Measurements from ENCODE around the gene NPC2. TPM values are rescaled to one million over a fixed set of nuclear protein-coding genes. Genes with fewer than 3 reads are reported as not detected.

The NPC2 gene
- total RNA-seq, 1 donor from 2014 or later: 177 TPM

DNA sequence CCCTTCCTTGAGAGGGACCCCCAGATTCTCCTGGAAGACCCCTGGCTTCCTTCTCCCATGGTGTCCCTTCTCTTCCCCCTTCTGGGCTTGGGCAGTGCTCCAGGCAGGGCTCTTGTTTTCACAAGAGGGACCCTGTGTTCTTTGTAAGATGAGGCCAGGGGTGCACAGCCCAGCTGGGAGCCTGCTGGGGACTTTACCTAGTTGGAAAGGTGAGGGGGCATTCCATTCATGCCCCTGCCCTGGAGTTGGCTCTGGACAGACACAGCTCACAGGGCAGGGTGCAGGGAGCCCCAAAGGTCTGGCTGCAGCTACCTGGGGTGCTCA, 31.7 kb upstream of the NPC2 start:
- no peak overlapping the region for H3K27ac Mint-ChIP-seq
- no peaks in the 10 kb centered on the region for H3K4me1 Mint-ChIP-seq (ENCODE audit: low read depth)
- no peaks in the 10 kb centered on the region for H3K9me3 Mint-ChIP-seq (ENCODE audit: low read depth)

DNA sequence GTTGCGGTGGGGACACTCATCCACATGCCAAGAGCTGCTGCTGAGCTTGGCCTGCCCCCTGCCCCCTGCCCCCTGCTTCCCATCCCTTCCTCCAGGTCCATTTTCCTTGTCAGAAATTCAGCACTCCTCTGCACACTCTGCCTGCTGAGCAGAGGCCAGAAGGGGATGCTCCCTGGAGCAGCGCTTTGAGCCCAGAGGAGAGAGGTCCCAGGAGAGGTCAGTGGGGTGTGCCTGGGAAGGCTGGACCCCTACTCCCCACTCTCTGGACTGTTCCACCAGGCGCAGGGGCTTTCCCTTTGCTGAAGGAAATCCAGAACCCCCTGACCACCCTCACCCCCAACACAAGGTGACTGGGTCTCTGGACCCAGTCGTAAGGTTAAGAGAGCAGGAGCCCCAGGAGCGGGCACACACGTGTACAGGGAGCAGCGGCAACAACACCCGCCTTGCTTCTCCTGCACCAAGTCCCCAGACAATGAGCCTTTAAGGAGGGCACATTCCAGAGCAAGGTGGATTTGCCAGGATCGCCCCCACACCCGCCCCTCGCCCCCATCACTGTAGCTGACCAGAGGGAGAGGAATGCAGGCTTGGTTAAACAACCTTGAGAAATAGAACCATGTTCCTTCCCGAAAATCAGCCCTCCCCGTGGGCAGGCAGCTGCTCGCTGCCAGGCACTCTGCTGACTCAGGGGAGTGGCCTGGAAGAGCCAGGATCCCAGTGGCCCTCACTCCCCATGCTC, 31.1 kb upstream of the NPC2 start:
- Mint-ChIP-seq H3K27me3 (peaks cover 6% of the 10 kb centered on the region), H3K9me3 (ENCODE audit: low read depth) (no peaks in the 10 kb centered on the region), H3K27ac (no peak overlapping the region), H3K4me1 (ENCODE audit: low read depth) (no peaks in the 10 kb centered on the region), H3K36me3 (ENCODE audit: insufficient read depth) (no peaks in the 10 kb centered on the region), H3K4me3 (ENCODE audit: low read depth) (no peak overlapping the region)
- no peak for DNase-seq (ENCODE audit: low spot score, unreplicated experiment)
- TF ChIP-seq, protein P1, sequence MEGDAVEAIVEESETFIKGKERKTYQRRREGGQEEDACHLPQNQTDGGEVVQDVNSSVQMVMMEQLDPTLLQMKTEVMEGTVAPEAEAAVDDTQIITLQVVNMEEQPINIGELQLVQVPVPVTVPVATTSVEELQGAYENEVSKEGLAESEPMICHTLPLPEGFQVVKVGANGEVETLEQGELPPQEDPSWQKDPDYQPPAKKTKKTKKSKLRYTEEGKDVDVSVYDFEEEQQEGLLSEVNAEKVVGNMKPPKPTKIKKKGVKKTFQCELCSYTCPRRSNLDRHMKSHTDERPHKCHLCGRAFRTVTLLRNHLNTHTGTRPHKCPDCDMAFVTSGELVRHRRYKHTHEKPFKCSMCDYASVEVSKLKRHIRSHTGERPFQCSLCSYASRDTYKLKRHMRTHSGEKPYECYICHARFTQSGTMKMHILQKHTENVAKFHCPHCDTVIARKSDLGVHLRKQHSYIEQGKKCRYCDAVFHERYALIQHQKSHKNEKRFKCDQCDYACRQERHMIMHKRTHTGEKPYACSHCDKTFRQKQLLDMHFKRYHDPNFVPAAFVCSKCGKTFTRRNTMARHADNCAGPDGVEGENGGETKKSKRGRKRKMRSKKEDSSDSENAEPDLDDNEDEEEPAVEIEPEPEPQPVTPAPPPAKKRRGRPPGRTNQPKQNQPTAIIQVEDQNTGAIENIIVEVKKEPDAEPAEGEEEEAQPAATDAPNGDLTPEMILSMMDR (IDR thresholded peaks at IDR 0.05; ENCODE audit: unreplicated experiment): no peak

More for the DNA sequence above, 31.7 kb upstream of the NPC2 start:
- no peak for DNase-seq (ENCODE audit: low spot score, unreplicated experiment)
- H3K4me3 Mint-ChIP-seq (ENCODE audit: low read depth): no peak overlapping the region
- H3K36me3 Mint-ChIP-seq (ENCODE audit: insufficient read depth): no peaks in the 10 kb centered on the region
- peaks cover 6% of the 10 kb centered on the region for H3K27me3 Mint-ChIP-seq
- TF ChIP-seq, protein P1 (IDR thresholded peaks at IDR 0.05; ENCODE audit: unreplicated experiment): no peak

- Mint-ChIP-seq H3K4me3 (ENCODE audit: low read depth) (no peak overlapping the region), H3K27me3 (peaks cover 6% of the 10 kb centered on the region), H3K27ac (no peak overlapping the region), H3K4me1 (ENCODE audit: low read depth) (no peaks in the 10 kb centered on the region), H3K36me3 (ENCODE audit: insufficient read depth) (no peaks in the 10 kb centered on the region), H3K9me3 (ENCODE audit: low read depth) (no peaks in the 10 kb centered on the region)
- no peak for DNase-seq (ENCODE audit: low spot score, unreplicated experiment)
- TF ChIP-seq, protein P1 (IDR thresholded peaks at IDR 0.05; ENCODE audit: unreplicated experiment): no peak
Measured at GRCh38 chr14:74522740-74523139, 29.6 kb upstream of the NPC2 start.

DNA sequence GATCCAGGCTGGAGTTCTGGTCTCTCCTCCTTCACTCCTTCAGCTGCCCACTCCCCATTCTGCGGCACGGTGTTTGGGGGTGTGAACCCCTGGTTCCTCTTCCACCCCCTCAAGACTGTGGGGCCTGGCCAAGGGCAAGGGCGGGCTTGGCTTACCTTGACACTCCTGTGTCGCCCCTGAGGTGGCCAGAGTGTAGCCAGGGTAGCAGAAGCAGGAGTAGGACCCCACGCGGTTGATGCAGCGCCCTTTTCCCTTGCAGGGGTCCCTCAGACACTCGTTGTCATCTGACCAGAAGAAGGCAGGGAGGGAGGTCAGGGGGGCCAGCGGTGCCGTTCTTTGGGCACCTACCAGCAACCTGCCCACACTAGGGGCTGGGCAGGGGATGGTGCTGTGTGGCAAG, 28.7 kb upstream of the NPC2 start:
- Mint-ChIP-seq H3K9me3 (ENCODE audit: low read depth) (no peaks in the 10 kb centered on the region), H3K36me3 (ENCODE audit: insufficient read depth) (no peaks in the 10 kb centered on the region), H3K4me1 (ENCODE audit: low read depth) (no peaks in the 10 kb centered on the region), H3K4me3 (ENCODE audit: low read depth) (no peak overlapping the region), H3K27me3 (peaks cover 6% of the 10 kb centered on the region), H3K27ac (no peak overlapping the region)
- no peak for DNase-seq (ENCODE audit: low spot score, unreplicated experiment)
- TF ChIP-seq, protein P1 (IDR thresholded peaks at IDR 0.05; ENCODE audit: unreplicated experiment): no peak

- Mint-ChIP-seq H3K27ac (no peak overlapping the region), H3K4me3 (ENCODE audit: low read depth) (no peak overlapping the region), H3K36me3 (ENCODE audit: insufficient read depth) (no peaks in the 10 kb centered on the region), H3K27me3 (no peaks in the 10 kb centered on the region), H3K4me1 (ENCODE audit: low read depth) (peaks cover 2% of the 10 kb centered on the region), H3K9me3 (ENCODE audit: low read depth) (no peaks in the 10 kb centered on the region)
- TF ChIP-seq, protein P1 (IDR thresholded peaks at IDR 0.05; ENCODE audit: unreplicated experiment): no peak
- no peak for DNase-seq (ENCODE audit: low spot score, unreplicated experiment)
Measured at GRCh38 chr14:74519316-74520074, 26.4 kb upstream of the NPC2 start.
